Left lung (tissue), 14 donors: ENCODE measurements around the gene AKT2. TPM values are rescaled to one million over a fixed set of nuclear protein-coding genes. Genes with fewer than 3 reads are reported as not detected.
"Not testable (repeated sequence)": the region's sequence is repeated elsewhere in the genome, so short reads cannot be mapped to it uniquely, and the experiment has no call there.

ENCODE experiments used
- ATAC-seq: fragments of 200-7000 bp; cut with Tn5 transposase; one replicate; pipeline ENCODE4 v1.9.1; 2020; ENCODE audit warnings: moderate library complexity
- DNase-seq, 4 donors: peaks; one replicate each; pipeline ENCODE4 v3.0.0-alpha.2; 2013 to 2020
- H3K27ac ChIP-seq, 2 donors: fragments of 200-600 bp; sonication (generic) in 1 of 2; one replicate each; pipeline versions ENCODE4 v1.5.0 to v1.8.0; 2020 to 2021
- H3K27me3 ChIP-seq, 2 donors: fragments of 200-600 bp; sonication (generic) in 1 of 2; one replicate each; pipeline versions ENCODE4 v1.5.0 to v1.8.0; 2020 to 2021
- H3K36me3 ChIP-seq, 2 donors: fragments of 200-600 bp; sonication (generic) in 1 of 2; one replicate each; pipeline versions ENCODE4 v1.5.0 to v1.8.0; 2020 to 2021
- H3K4me1 ChIP-seq, 2 donors: fragments of 200-600 bp; one replicate each; pipeline ENCODE4 v1.8.0; 2021
- H3K4me3 ChIP-seq, 2 donors: fragments of 200-600 bp; sonication (generic) in 1 of 2; one replicate each; pipeline versions ENCODE4 v1.5.0 to v1.8.0; 2020 to 2021; ENCODE audit warnings: mild to moderate bottlenecking in 1 of 2
- H3K9me3 ChIP-seq, 2 donors: fragments of 200-600 bp; sonication (generic) in 1 of 2; one replicate each; pipeline versions ENCODE4 v1.5.0 to v1.8.0; 2020 to 2021
- intact Hi-C, 2 donors: fragments of 100-400 bp; cut with DNase I; formaldehyde crosslinking; loops; one replicate each; pipeline versions ENCODE4 v1.11.2 to v1.14.2; 2022
- long read RNA-seq, 12 donors: library from polyadenylated mRNA in 2 of 12; unstranded in 2 of 12; transcript quantifications; one replicate each; pipeline ENCODE4 v2.0.0 and lab custom pipeline, GENCODE V29; 2019 to 2026
- polyA plus RNA-seq, 6 donors: library from polyadenylated mRNA; unstranded; fragments of 120-200 nt; gene quantifications; one replicate each; pipeline ENCODE4 v1.2.1, GENCODE V29; 2013; ENCODE audit not compliant: insufficient read length in 6 of 6
- total RNA-seq, 2 donors: library from RNA; stranded (reverse); fragmentation: NEBNext Ultra II Directional; extraction: Animal tissue kit (Norgen Biotek cat#: 25700); gene quantifications; one replicate each; pipeline ENCODE4 v1.2.1, GENCODE V29; 2021
- TF ChIP-seq, protein P1 (sequence below), 2 donors: fragments of 200-600 bp; sonication (generic) in 1 of 2; IDR thresholded peaks; one replicate each; pipeline versions ENCODE4 v1.5.0 to v1.8.0; 2021; ENCODE audit warnings: antibody characterized with exemption in 2 of 2
- donor health status: DM: no; HTN: yes; CAD: no.
- donor health status: DM: no; HTN: no; CAD: no.

The AKT2 gene
- 100 to 1,000 TPM; 102 to 116 TPM for total RNA-seq
- 100 to 1,000 TPM; 148 to 182 (median 174) TPM for polyA plus RNA-seq
- long read RNA-seq, donor 1, full-length matches to known transcripts, result 27 of 772 reads
- long read RNA-seq, donor 1, partial matches to known transcripts, result 718 of 772 reads
- long read RNA-seq, donor 1, other reads (novel, unspliced or antisense), result 27 of 772 reads
- long read RNA-seq, donor 2, full-length matches to known transcripts, result 38 of 73 reads
- long read RNA-seq, donor 2, partial matches to known transcripts, result 35 of 73 reads
- long read RNA-seq, donor 2, other reads (novel, unspliced or antisense), result 0 of 73 reads
- long read RNA-seq, donor 3, full-length matches to known transcripts, result 13 of 25 reads
- long read RNA-seq, donor 3, partial matches to known transcripts, result 12 of 25 reads
- long read RNA-seq, donor 3, other reads (novel, unspliced or antisense), result 0 of 25 reads
- long read RNA-seq, donor 4, partial matches to known transcripts, result 0 of 1 reads
- long read RNA-seq, donor 4, other reads (novel, unspliced or antisense), result 1 of 1 reads
- long read RNA-seq, donor 5, full-length matches to known transcripts, result 25 of 39 reads
- long read RNA-seq, donor 5, partial matches to known transcripts, result 14 of 39 reads
- long read RNA-seq, donor 5, other reads (novel, unspliced or antisense), result 0 of 39 reads
- long read RNA-seq, donor 6, full-length matches to known transcripts, result 22 of 50 reads
- long read RNA-seq, donor 6, partial matches to known transcripts, result 28 of 50 reads
- long read RNA-seq, donor 6, other reads (novel, unspliced or antisense), result 0 of 50 reads
- long read RNA-seq, donor 7, full-length matches to known transcripts, result 11 of 259 reads
- long read RNA-seq, donor 7, partial matches to known transcripts, result 243 of 259 reads
- long read RNA-seq, donor 7, other reads (novel, unspliced or antisense), result 5 of 259 reads
- long read RNA-seq, donor 8, full-length matches to known transcripts, result 23 of 47 reads
- long read RNA-seq, donor 8, partial matches to known transcripts, result 24 of 47 reads
- long read RNA-seq, donor 8, other reads (novel, unspliced or antisense), result 0 of 47 reads
- long read RNA-seq, donor 9, result 0 reads
- long read RNA-seq, donor 10, result 0 reads
- long read RNA-seq, donor 11, result 0 reads
- long read RNA-seq, donor 12, full-length matches to known transcripts, result 13 of 31 reads
- long read RNA-seq, donor 12, partial matches to known transcripts, result 18 of 31 reads
- long read RNA-seq, donor 12, other reads (novel, unspliced or antisense), result 0 of 31 reads

DNA sequence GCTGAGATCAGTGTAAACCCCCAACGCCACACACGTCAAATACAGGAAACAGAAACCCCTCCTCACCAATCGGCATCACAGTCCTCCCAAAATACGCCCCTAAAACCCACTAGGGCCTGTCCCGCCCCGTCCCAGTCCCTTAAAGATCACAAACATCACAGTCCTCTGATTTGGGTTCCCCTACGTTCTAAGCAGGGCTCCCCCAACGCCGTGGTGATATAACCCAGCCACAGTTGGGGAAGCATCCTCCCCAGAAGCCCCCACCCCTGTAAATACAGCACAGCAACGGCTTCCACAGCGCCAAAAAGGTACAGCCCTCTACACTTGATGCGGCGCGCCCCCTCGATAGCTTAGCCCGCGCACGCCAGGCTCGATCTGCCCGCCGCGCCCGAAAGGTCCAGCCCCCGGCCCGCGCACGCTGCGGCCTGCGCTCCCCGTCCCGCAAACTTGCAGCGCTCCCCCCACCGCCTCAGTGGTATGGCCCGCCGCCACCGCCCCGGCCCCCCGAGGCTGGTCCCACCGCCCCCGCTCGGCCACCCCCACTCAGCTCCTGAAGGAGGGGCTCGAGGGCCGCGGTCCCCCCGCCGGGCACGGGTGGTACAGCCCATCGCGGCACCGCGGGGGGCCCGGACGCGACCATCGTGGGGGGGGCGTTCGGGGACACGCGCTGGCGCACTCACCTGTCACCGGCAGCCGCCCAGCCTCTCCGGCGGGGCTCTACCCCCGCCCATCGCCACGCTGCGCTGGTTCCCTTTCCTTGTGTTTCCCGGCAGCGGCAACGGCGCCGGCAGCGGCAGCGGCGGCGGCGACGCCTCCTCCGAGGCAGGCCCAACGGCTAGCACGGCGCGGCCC is at the start of gene AKT2:
AKT2 (minus strand) TSS at position 845 of the 852 bp plus-strand sequence. CDS start 20,078 bp downstream, outside the sequence.
- Histone ChIP-seq H3K27ac (peak within 1 kb of the TSS; percentile 94 to 97), H3K27me3 (no peaks in the 10 kb centered on the region), H3K36me3 (no peaks in the 10 kb centered on the region), H3K9me3 (no peaks in the 10 kb centered on the region), H3K4me3 (peak within 1 kb of the TSS; percentile 76 to 79), H3K4me1 (peaks cover 29 to 53% of the 10 kb centered on the region in 2 donors)
- TF ChIP-seq, protein P1, sequence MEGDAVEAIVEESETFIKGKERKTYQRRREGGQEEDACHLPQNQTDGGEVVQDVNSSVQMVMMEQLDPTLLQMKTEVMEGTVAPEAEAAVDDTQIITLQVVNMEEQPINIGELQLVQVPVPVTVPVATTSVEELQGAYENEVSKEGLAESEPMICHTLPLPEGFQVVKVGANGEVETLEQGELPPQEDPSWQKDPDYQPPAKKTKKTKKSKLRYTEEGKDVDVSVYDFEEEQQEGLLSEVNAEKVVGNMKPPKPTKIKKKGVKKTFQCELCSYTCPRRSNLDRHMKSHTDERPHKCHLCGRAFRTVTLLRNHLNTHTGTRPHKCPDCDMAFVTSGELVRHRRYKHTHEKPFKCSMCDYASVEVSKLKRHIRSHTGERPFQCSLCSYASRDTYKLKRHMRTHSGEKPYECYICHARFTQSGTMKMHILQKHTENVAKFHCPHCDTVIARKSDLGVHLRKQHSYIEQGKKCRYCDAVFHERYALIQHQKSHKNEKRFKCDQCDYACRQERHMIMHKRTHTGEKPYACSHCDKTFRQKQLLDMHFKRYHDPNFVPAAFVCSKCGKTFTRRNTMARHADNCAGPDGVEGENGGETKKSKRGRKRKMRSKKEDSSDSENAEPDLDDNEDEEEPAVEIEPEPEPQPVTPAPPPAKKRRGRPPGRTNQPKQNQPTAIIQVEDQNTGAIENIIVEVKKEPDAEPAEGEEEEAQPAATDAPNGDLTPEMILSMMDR (IDR thresholded peaks at IDR 0.05), result no peak
- DNase-seq (peak in 2 of 4 donors; percentile 59 to 79), ATAC-seq (peak; percentile 55)
- intact Hi-C loops, result no loop called here

GRCh38 chr19:40333083-40333482 is 47.9 kb upstream of the AKT2 start:
- intact Hi-C loops, H3K27ac ChIP-seq, H3K27me3 ChIP-seq, H3K4me3 ChIP-seq, ATAC-seq, H3K4me1 ChIP-seq, H3K9me3 ChIP-seq, DNase-seq: not testable (repeated sequence)
- H3K36me3 ChIP-seq, result peaks cover 0 to 81% of the 10 kb centered on the region in 2 donors

DNA sequence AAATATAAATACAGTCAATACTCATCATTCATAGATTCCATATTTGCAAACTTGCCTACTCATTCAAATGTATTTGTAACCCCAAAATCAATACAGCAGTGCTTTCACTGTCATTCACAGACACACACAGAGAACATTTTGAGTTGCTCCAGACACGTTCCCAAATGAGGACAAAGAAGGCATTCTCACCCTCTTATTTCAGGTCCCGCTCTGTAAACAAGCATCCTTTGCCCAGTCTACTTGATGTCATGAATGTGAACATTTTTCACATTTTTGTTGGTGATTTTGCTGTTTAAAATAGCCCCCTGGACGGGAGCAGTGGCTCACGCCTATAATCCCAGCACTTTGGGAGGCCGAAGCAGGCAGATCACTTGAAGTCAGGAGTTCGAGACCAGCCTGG is 47.5 kb upstream of the AKT2 start:
- Histone ChIP-seq H3K36me3 (peaks cover 0 to 85% of the 10 kb centered on the region in 2 donors), H3K4me1 (no peaks in the 10 kb centered on the region), H3K27me3 (no peaks in the 10 kb centered on the region), H3K4me3 (no peak overlapping the region), H3K27ac (no peak overlapping the region), H3K9me3 (no peaks in the 10 kb centered on the region)
- DNase-seq, result no peak
- ATAC-seq, result no peak
- TF ChIP-seq, protein P1 (IDR thresholded peaks at IDR 0.05), result no peak
- intact Hi-C loops, result no loop called here

DNA sequence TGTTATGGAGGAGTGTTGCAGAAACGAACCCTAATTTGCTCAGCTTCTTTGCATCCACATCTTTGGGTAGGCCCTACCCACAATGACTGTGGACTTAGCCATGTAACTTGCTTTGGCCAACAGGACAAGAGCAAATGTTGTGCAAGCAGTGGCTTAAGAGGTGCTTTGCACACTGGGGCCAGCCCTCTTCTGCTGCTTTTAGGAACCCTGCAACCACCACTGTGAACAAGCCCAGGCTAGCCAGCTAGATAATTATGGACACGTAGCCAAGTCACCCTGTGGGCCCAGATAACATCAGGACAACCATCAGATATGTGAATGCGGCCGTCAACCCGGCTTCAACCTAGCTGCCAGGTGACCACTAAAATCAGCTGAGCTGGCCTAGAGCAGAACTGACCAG is 45.9 kb upstream of the AKT2 start:
- H3K4me3 ChIP-seq, result no peak overlapping the region
- ATAC-seq (peak; percentile 97), DNase-seq (peak in 2 of 4 donors; percentile 13 to 63)
- H3K27me3 ChIP-seq, result no peaks in the 10 kb centered on the region
- peaks cover 0 to 98% of the 10 kb centered on the region in 2 donors for H3K36me3 ChIP-seq
- TF ChIP-seq, protein P1 (IDR thresholded peaks at IDR 0.05), result no peak
- intact Hi-C loops, result no loop called here
- no peaks in the 10 kb centered on the region for H3K4me1 ChIP-seq
- no peaks in the 10 kb centered on the region for H3K9me3 ChIP-seq
- H3K27ac ChIP-seq, result no peak overlapping the region
